HepG2 (cell line): ENCODE measurements around the gene CST3. TPM values are rescaled to one million over a fixed set of nuclear protein-coding genes. Genes with fewer than 3 reads are reported as not detected.
A peak's percentile ranks its signal among the peaks of the same experiment; 100 is the strongest.

Experiments
- AGO2 ChIP-seq: fragments of 200-400 bp; formaldehyde crosslinking; optimal IDR thresholded peaks from 2 replicates; pipeline ENCODE3; 2017; ENCODE audit warnings: mild to moderate bottlenecking, low read depth, low read length, moderate library complexity
- ISL2 ChIP-seq: sonication (generic); formaldehyde crosslinking; IDR thresholded peaks from 2 replicates; pipeline ENCODE4 v1.5.0; 2020; ENCODE audit warnings: missing genetic modification reagents
- JUN ChIP-seq: sonication (generic); formaldehyde crosslinking; IDR thresholded peaks from 2 replicates; pipeline ENCODE4 v1.4.0; 2020; ENCODE audit warnings: mild to moderate bottlenecking, missing genetic modification reagents
- NR2C2 ChIP-seq: sonication (generic); formaldehyde crosslinking; IDR thresholded peaks from 2 replicates; pipeline ENCODE4 v1.4.0; 2020; ENCODE audit warnings: missing genetic modification reagents, mild to moderate bottlenecking, moderate library complexity, borderline replicate concordance
- SAP130 ChIP-seq: IDR thresholded peaks from 2 replicates; pipeline ENCODE4 v1.6.1; 2016; ENCODE audit warnings: low read depth
- SIN3A ChIP-seq: IDR thresholded peaks from 2 replicates; pipeline ENCODE4 v1.6.1; 2011; ENCODE audit warnings: low read depth, mild to moderate bottlenecking, control low read depth, low read length, borderline replicate concordance
- SMAD1 ChIP-seq: sonication (generic); formaldehyde crosslinking; IDR thresholded peaks from 2 replicates; pipeline ENCODE4 v1.4.0; 2020; ENCODE audit warnings: missing genetic modification reagents, low read depth, mild to moderate bottlenecking, borderline replicate concordance
- SNAPC4 ChIP-seq: sonication (generic); formaldehyde crosslinking; IDR thresholded peaks from 2 replicates; pipeline ENCODE4 v1.4.0; 2020; ENCODE audit warnings: mild to moderate bottlenecking, missing genetic modification reagents
- SOX6 ChIP-seq, 2 experiments: fragments of 450-650 bp in 1 of 2; sonication (generic) in 1 of 2; formaldehyde crosslinking in 1 of 2; IDR thresholded peaks; 2 replicates each; pipeline versions ENCODE4 v1.4.0 to v1.6.1; 2017 to 2020; ENCODE audit warnings: antibody characterized with exemption in 1 of 2, mild to moderate bottlenecking in 1 of 2, missing genetic modification reagents in 1 of 2
- USF2 ChIP-seq, 2 experiments: sonication (generic) in 1 of 2; formaldehyde crosslinking in 1 of 2; IDR thresholded peaks; 2 replicates each; pipeline versions ENCODE4 v1.5.1 to v1.6.1; 2011 to 2020; ENCODE audit warnings: borderline replicate concordance in 1 of 2, low read depth in 1 of 2, low read length in 1 of 2, mild to moderate bottlenecking in 1 of 2, missing genetic modification reagents in 1 of 2, moderate library complexity in 1 of 2
- ZFX ChIP-seq: sonication (generic); formaldehyde crosslinking; IDR thresholded peaks from 2 replicates; pipeline ENCODE4 v1.4.0; 2020; ENCODE audit warnings: mild to moderate bottlenecking, low read depth, missing genetic modification reagents, moderate library complexity
- ZMYM3 ChIP-seq: sonication (generic); formaldehyde crosslinking; IDR thresholded peaks from 2 replicates; pipeline ENCODE4 v1.5.1; 2020; ENCODE audit warnings: mild to moderate bottlenecking, missing genetic modification reagents
- ZNF264 ChIP-seq: sonication (generic); formaldehyde crosslinking; IDR thresholded peaks from 2 replicates; pipeline ENCODE4 v1.4.0; 2020; ENCODE audit warnings: missing genetic modification reagents
- ZNF446 ChIP-seq: sonication (generic); formaldehyde crosslinking; IDR thresholded peaks from 2 replicates; pipeline ENCODE4 v1.5.0; 2020; ENCODE audit warnings: mild to moderate bottlenecking, missing genetic modification reagents
- ZNF577 ChIP-seq: sonication (generic); formaldehyde crosslinking; IDR thresholded peaks from 2 replicates; pipeline ENCODE4 v1.4.0; 2020; ENCODE audit warnings: mild to moderate bottlenecking, low read depth, missing genetic modification reagents, borderline replicate concordance
- ZNF773 ChIP-seq: sonication (generic); formaldehyde crosslinking; IDR thresholded peaks from 2 replicates; pipeline ENCODE4 v1.4.0; 2020; ENCODE audit warnings: missing genetic modification reagents, borderline replicate concordance
- ZSCAN21 ChIP-seq: sonication (generic); formaldehyde crosslinking; IDR thresholded peaks from 2 replicates; pipeline ENCODE4 v1.8.0; 2022; ENCODE audit warnings: mild to moderate bottlenecking, missing genetic modification reagents, moderate library complexity, borderline replicate concordance
- polyA plus RNA-seq, 8 experiments: library from polyadenylated mRNA; depleted of rRNA in 3 of 8; stranded (reverse) in 7 of 8; unstranded in 1 of 8; fragments of >200 nt; fragmentation: Illumina TruSeq in 4 of 8; extraction: Trizol in 4 of 8; gene quantifications; 2 replicates each; pipeline versions ENCODE4 v1.2.1 to v1.2.3, GENCODE V29; 2011 to 2016; ENCODE audit warnings: low read depth in 4 of 8, missing spikeins in 1 of 8, mixed read lengths in 1 of 8; ENCODE audit not compliant: insufficient read depth in 1 of 8
- total RNA-seq, 5 experiments: library from RNA; depleted of rRNA; stranded (reverse); fragments of >200 nt; fragmentation: Illumina TruSeq; extraction: Trizol; gene quantifications; 2 replicates each; pipeline ENCODE4 v1.2.3, GENCODE V29; 2016; ENCODE audit warnings: low read depth in 1 of 5

The CST3 gene
- total and polyA plus RNA-seq, 2 of the 13 experiments (the other 11 are each of a cell fraction or from before 2014, with no cell fraction given), result 690 to 1,005 TPM

- TF ChIP-seq USF2 (IDR thresholded peaks at IDR 0.05; ENCODE audit: low read depth, low read length) (peak; percentile 95), USF2 (CRISPR knock-in tag; IDR thresholded peaks at IDR 0.05; ENCODE audit: borderline replicate concordance) (peak; percentile 97; the same call in 1 of the 2 replicates), ZNF446 (CRISPR knock-in tag) (no peak), AGO2 (no peak), ISL2 (peak; percentile 34; the same call in 1 of the 2 replicates), SAP130 (CRISPR knock-in tag) (peak; percentile 92), ZNF264 (peak; percentile 88), ZFX (CRISPR knock-in tag) (peak; percentile 56), JUN (CRISPR knock-in tag) (peak; percentile 90), ZNF773 (no peak), ZMYM3 (CRISPR knock-in tag) (peak; percentile 90; the same call in 1 of the 2 replicates), ZNF577 (no peak), SNAPC4 (CRISPR knock-in tag) (peak; percentile 75; the same call in 1 of the 2 replicates), SIN3A (peak; percentile 66; the same call in 1 of the 2 replicates), SOX6 (IDR thresholded peaks at IDR 0.05) (no peak), SOX6 (CRISPR knock-in tag; IDR thresholded peaks at IDR 0.05) (peak; percentile 99), NR2C2 (CRISPR knock-in tag) (peak; percentile 88), ZSCAN21 (CRISPR knock-in tag) (peak; percentile 44), SMAD1 (CRISPR knock-in tag) (peak; percentile 96; the same call in 1 of the 2 replicates)
These were observed 8.7 kb downstream of the CST3 start (continued) for GRCh38 chr20:23629017-23629541.
